Esophagus muscularis mucosa (tissue), 4 donors: ENCODE data around the gene SUCLA2. TPM values are rescaled to one million over a fixed set of nuclear protein-coding genes. Genes with fewer than 3 reads are reported as not detected.

ENCODE experiments used
- DNase-seq: peaks from one replicate; pipeline ENCODE4 v3.0.0-alpha.2; 2017; ENCODE audit errors: extremely low spot score
- H3K27ac ChIP-seq, 4 donors: fragments of 200-600 bp; sonication (generic); replicated peaks in 1 of 4; 1 replicate in 3 of 4; 2 replicates in 1 of 4; pipeline ENCODE4 v1.5.1; 2016 to 2019; ENCODE audit warnings: mild to moderate bottlenecking in 1 of 4
- H3K27me3 ChIP-seq, 4 donors: fragments of 200-600 bp; sonication (generic); one replicate each; pipeline versions ENCODE4 v1.5.1 to v1.6.0; 2016 to 2019
- H3K36me3 ChIP-seq, 4 donors: fragments of 200-600 bp; sonication (generic); one replicate each; pipeline ENCODE4 v1.5.1; 2016 to 2019
- H3K4me1 ChIP-seq, 4 donors: fragments of 200-600 bp; sonication (generic); one replicate each; pipeline ENCODE4 v1.5.1; 2016 to 2019
- H3K4me3 ChIP-seq, 4 donors: fragments of 200-600 bp; sonication (generic); 1 replicate in 2 of 4; 2 replicates in 2 of 4; pipeline ENCODE4 v1.5.1; 2016 to 2019; ENCODE audit warnings: mild to moderate bottlenecking in 4 of 4, moderate library complexity in 1 of 4
- H3K9me3 ChIP-seq, 4 donors: fragments of 200-600 bp; sonication (generic); 1 replicate in 3 of 4; 2 replicates in 1 of 4; pipeline ENCODE4 v1.5.1; 2016 to 2019
- CTCF ChIP-seq, 3 experiments: fragments of 200-600 bp in 2 of 3; fragments of 450-650 bp in 1 of 3; sonication (generic) in 2 of 3; IDR thresholded peaks; one replicate each; pipeline ENCODE4 v1.5.1; 2017 to 2019; ENCODE audit warnings: antibody characterized with exemption in 3 of 3, mild to moderate bottlenecking in 2 of 3, moderate library complexity in 1 of 3
- EP300 ChIP-seq: sonication (generic); formaldehyde crosslinking; IDR thresholded peaks from one replicate; pipeline ENCODE4 v1.6.1; 2017; ENCODE audit warnings: antibody characterized with exemption
- POLR2A ChIP-seq: fragments of 450-650 bp; IDR thresholded peaks from one replicate; pipeline ENCODE4 v1.6.1; 2017; ENCODE audit warnings: antibody characterized with exemption, moderate library complexity, mild to moderate bottlenecking, low read depth
- POLR2AphosphoS5 ChIP-seq, 2 donors: sonication (generic); formaldehyde crosslinking; IDR thresholded peaks; one replicate each; pipeline ENCODE4 v1.6.1; 2017; ENCODE audit warnings: antibody characterized with exemption in 2 of 2
- WGBS: methylation state at CpG from one replicate; pipeline ENCODE4 v1.1.5; 2018; 5-methylcytosine and 5-hydroxymethylcytosine counted together
- intact Hi-C: fragments of 100-400 bp; cut with DNase I; formaldehyde crosslinking; loops from one replicate; pipeline ENCODE4 v1.15.1; 2023
- total RNA-seq, 4 donors: library from RNA; depleted of rRNA; stranded (reverse); fragments of >200 nt; gene quantifications; one replicate each; pipeline versions ENCODE4 v1.1.0 to v1.2.1, GENCODE V29; 2016

SUCLA2 gene
- total RNA-seq, 4 donors from 2014 or later, result 42.1 to 62.7 (median 50.0) TPM

- Histone ChIP-seq H3K4me3 (no peak overlapping the region), H3K36me3 (peaks cover under 1 to 12% (median 6%) of the 10 kb centered on the region in 4 donors), H3K27ac (no peak overlapping the region), H3K27me3 (no peaks in the 10 kb centered on the region), H3K4me1 (no peaks in the 10 kb centered on the region), H3K9me3 (no peaks in the 10 kb centered on the region)
- DNase-seq, result no peak
- intact Hi-C loops, result no loop called here
- WGBS, result 87% methylated on average over 5 of the region's 5 CpGs
- no peak for TF ChIP-seq CTCF (IDR thresholded peaks at IDR 0.05)
- no peak for TF ChIP-seq EP300
- TF ChIP-seq POLR2AphosphoS5 (IDR thresholded peaks at IDR 0.05), result no peak
- TF ChIP-seq POLR2A, result no peak
These were observed 66.7 kb downstream of the SUCLA2 start for GRCh38 chr13:47934371-47934770.

GRCh38 chr13:47932950-47933923, 67.8 kb downstream of the SUCLA2 start:
- no peaks in the 10 kb centered on the region for H3K9me3 ChIP-seq
- intact Hi-C loops, result no loop called here
- peaks cover 0 to 5% (median 0%) of the 10 kb centered on the region in 4 donors for H3K4me1 ChIP-seq
- H3K36me3 ChIP-seq, result peaks cover 0 to 2% (median 0%) of the 10 kb centered on the region in 4 donors
- H3K27ac ChIP-seq, result no peak overlapping the region
- DNase-seq, result no peak
- no peak for TF ChIP-seq POLR2AphosphoS5 (IDR thresholded peaks at IDR 0.05)
- TF ChIP-seq POLR2A, result no peak
- TF ChIP-seq EP300, result no peak
- no peak for TF ChIP-seq CTCF (IDR thresholded peaks at IDR 0.05)
- no peak overlapping the region for H3K4me3 ChIP-seq
- no peaks in the 10 kb centered on the region for H3K27me3 ChIP-seq
- 64% methylated on average over 5 of the region's 5 CpGs for WGBS

GRCh38 chr13:47930649-47931165, 70.4 kb downstream of the SUCLA2 start:
- Histone ChIP-seq H3K4me1 (peaks cover 0 to 10% (median 0%) of the 10 kb centered on the region in 4 donors), H3K27ac (no peak overlapping the region), H3K4me3 (no peak overlapping the region), H3K27me3 (no peaks in the 10 kb centered on the region), H3K36me3 (no peaks in the 10 kb centered on the region), H3K9me3 (no peaks in the 10 kb centered on the region)
- no peak for TF ChIP-seq CTCF (IDR thresholded peaks at IDR 0.05)
- no peak for TF ChIP-seq POLR2A
- TF ChIP-seq EP300, result no peak
- intact Hi-C loops, result no loop called here
- DNase-seq, result no peak
- WGBS, result 96% methylated on average over 1 of the region's 1 CpG

- DNase-seq, result no peak
- intact Hi-C loops, result no loop called here
- Histone ChIP-seq H3K9me3 (no peaks in the 10 kb centered on the region), H3K27me3 (no peaks in the 10 kb centered on the region), H3K4me1 (peaks cover 0 to 10% (median 0%) of the 10 kb centered on the region in 4 donors), H3K27ac (no peak overlapping the region), H3K4me3 (no peak overlapping the region), H3K36me3 (no peaks in the 10 kb centered on the region)
- WGBS, result 81% methylated on average over 3 of the region's 3 CpGs
- no peak for TF ChIP-seq EP300
- no peak for TF ChIP-seq CTCF (IDR thresholded peaks at IDR 0.05)
- no peak for TF ChIP-seq POLR2AphosphoS5 (IDR thresholded peaks at IDR 0.05)
- TF ChIP-seq POLR2A, result no peak
These were observed 71.9 kb downstream of the SUCLA2 start for GRCh38 chr13:47929156-47929555.
